Activated B cell treated with CpG ODN at 0.5 μM for 24 hours (primary cell): ENCODE data around the gene BFSP1. TPM values are rescaled to one million over a fixed set of nuclear protein-coding genes. Genes with fewer than 3 reads are reported as not detected.

Experiments used
- ATAC-seq: fragments of 200-7000 bp; cut with Tn5 transposase; one replicate; pipeline ENCODE4 v1.10.0; 2021; ENCODE audit warnings: low read depth, mild to moderate bottlenecking, moderate library complexity
- CTCF ChIA-PET: fragments of 350-600 bp; sonication (Branson Sonifier 250); formaldehyde crosslinking; loops from one replicate; lab custom pipeline; 2021; ENCODE audit warnings: antibody characterized with exemption; lab: Charles Lee
- POLR2A ChIA-PET: fragments of 350-600 bp; sonication (Branson Sonifier 250); formaldehyde crosslinking; loops from one replicate; lab custom pipeline; 2021; ENCODE audit warnings: antibody characterized with exemption; lab: Charles Lee
- DNase-seq: peaks from one replicate; pipeline ENCODE4 v3.0.0; 2022
- H3K27ac Mint-ChIP-seq: one replicate; pipeline ENCODE4 v1.8.0; 2020; ENCODE audit warnings: mixed read lengths
- H3K27me3 Mint-ChIP-seq: one replicate; pipeline ENCODE4 v1.8.0; 2021; ENCODE audit warnings: mixed read lengths
- H3K36me3 Mint-ChIP-seq: one replicate; pipeline ENCODE4 v1.8.0; 2021; ENCODE audit warnings: low read depth, mixed read lengths
- H3K4me1 Mint-ChIP-seq: one replicate; pipeline ENCODE4 v1.8.0; 2021; ENCODE audit warnings: mixed read lengths
- H3K4me3 Mint-ChIP-seq: one replicate; pipeline ENCODE4 v1.8.0; 2020; ENCODE audit warnings: mild to moderate bottlenecking, mixed read lengths
- H3K9me3 Mint-ChIP-seq: one replicate; pipeline ENCODE4 v1.8.0; 2020; ENCODE audit warnings: mixed read lengths
- CTCF ChIP-seq: fragments of 200-600 bp; IDR thresholded peaks from one replicate; pipeline ENCODE4 v1.8.0; 2022; ENCODE audit warnings: antibody characterized with exemption, mild to moderate bottlenecking
- intact Hi-C: fragments of 100-400 bp; cut with micrococcal nuclease; formaldehyde crosslinking; loops from one replicate; pipeline ENCODE4 v1.15.1; 2024
- total RNA-seq: library from RNA; stranded (reverse); gene quantifications from 2 replicates; pipeline ENCODE4 v1.2.3, GENCODE V29; 2022

Gene BFSP1
- total RNA-seq, 1 donor from 2014 or later = not detected

DNA sequence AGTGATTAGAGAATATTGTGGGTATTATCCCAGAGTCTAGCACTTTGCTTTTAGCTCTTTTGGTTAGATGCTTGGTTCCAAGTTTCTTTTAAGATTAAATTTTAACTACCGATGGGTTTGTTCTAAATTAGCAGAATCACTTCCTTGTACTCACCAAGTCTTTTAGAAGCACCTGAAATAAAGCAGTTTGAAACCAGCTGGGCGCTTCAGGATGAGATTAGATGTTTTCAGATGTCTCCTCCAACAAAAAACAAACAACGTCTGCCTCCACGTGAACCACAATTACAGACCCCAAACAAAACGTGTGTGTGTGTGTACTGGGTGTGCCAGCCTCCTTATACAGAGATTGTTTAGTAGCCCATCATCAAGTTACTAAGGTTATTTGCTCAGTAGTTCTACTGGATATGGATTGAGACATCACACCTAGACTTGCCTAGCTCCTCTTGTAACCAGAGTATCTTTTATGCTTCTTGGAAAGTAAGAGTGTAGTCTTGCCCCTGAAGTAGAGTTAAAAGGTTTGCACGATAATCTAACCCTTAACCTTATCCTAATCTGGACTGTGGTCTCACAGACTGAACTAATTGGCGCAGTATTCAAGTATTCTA lies 41.0 kb upstream of the BFSP1 start:
- intact Hi-C loops = loop anchor here (5.0 kb wide), 1 partner anchor 45 kb away; no protein-coding TSS in a partner anchor
- no peak for TF ChIP-seq CTCF
- DNase-seq (no peak), ATAC-seq (no peak)
- Mint-ChIP-seq H3K27ac (no peak overlapping the region), H3K9me3 (no peaks in the 10 kb centered on the region), H3K4me3 (no peak overlapping the region), H3K36me3 (peaks cover 7% of the 10 kb centered on the region), H3K4me1 (peaks cover 16% of the 10 kb centered on the region), H3K27me3 (no peaks in the 10 kb centered on the region)
- ChIA-PET CTCF (no interaction called here), POLR2A (no interaction called here)

DNA sequence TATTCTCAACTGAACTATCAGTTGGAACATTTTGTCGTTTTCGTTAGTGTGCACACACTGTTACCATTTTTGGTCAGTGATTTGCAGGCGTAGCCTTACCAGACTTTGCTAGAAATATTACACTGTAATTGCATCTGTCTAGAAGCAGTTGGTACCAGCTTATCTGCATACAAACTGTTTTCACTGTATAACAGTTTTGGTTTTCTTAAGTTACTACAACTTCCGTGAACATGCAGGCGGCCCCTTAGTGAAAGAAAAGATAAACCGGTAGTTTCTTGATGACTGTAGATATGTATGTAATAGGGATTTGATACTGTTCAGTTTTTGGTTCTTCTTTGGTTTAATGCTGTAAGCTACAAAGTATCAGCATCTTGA lies 40.0 kb upstream of the BFSP1 start:
- ChIA-PET POLR2A (interaction anchor here (0.7 to 1.0 kb wide), 3 partner anchors 40 to 433 kb away, joined by 3 to 5 read pairs (median 4); partner anchors contain the start of genes BFSP1 and SNX5), CTCF (interaction anchor here (1.7 kb wide), 1 partner anchor 34 kb away, joined by 5 read pairs; no protein-coding TSS in a partner anchor)
- ATAC-seq = no peak
- H3K4me3 Mint-ChIP-seq = peak overlapping the region; percentile 93
- peaks cover 7% of the 10 kb centered on the region for H3K36me3 Mint-ChIP-seq
- H3K27ac Mint-ChIP-seq = no peak overlapping the region
- intact Hi-C loops = loop anchor here (2.0 to 5.0 kb wide), 4 partner anchors 46 to 718 kb away; partner anchors contain the start of genes KAT14, PET117 and ZNF133
- TF ChIP-seq CTCF = no peak
- no peak for DNase-seq
- H3K4me1 Mint-ChIP-seq = peaks cover 16% of the 10 kb centered on the region
- no peaks in the 10 kb centered on the region for H3K27me3 Mint-ChIP-seq
- H3K9me3 Mint-ChIP-seq = no peaks in the 10 kb centered on the region

DNA sequence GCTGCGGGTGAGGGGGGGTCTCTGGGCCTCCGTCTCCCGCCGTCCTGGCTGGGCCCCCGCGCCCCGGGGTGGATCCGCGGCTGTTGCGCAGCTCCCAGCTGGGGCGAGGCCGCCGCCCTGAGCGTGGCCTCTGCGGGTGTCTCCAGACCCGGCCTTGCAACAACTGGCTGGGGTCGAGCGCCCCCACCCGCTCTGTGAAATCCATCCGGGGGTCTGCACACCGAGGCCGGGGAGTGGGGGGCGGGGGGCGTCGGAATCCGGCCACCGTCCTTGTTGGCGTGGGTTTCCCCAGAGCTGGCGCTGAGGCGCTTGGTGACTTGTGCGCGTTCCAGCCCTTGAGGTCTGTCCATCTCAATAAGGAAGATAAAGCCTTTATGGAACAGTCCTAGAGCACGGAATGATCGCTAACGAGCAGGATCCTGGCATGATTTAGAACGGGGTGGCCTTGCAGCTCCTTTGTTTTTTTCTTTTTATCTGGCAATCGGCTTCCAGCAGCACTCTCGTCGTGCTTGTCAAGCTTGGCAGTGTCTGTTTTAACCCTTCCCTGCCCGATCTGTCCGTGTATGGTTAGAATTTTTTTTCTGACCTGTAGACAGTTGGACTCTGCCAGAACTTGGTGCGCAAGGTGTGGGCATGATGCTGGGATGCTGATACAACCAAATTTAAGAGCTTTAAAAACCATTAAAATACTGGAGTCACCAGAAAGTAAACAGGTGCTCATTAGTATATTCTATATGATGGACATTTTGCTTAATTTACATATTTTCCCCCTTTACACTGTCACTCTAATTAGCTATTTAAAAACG lies 39.4 kb upstream of the BFSP1 start:
- H3K36me3 Mint-ChIP-seq = peaks cover 7% of the 10 kb centered on the region
- ATAC-seq (peak; percentile 37), DNase-seq (no peak)
- H3K27ac Mint-ChIP-seq = peak overlapping the region; percentile 70
- CTCF ChIA-PET = interaction anchor here (0.7 to 1.7 kb wide), 3 partner anchors 34 to 720 kb away, joined by 3 to 5 read pairs (median 5); partner anchors contain the start of gene RRBP1
- intact Hi-C loops = loop anchor here (1.0 to 5.0 kb wide), 7 partner anchors 47 to 718 kb away; partner anchors contain the start of genes KAT14, PET117, SNX5 and ZNF133
- peak overlapping the region; percentile 93 for H3K4me3 Mint-ChIP-seq
- TF ChIP-seq CTCF = no peak
- H3K9me3 Mint-ChIP-seq = no peaks in the 10 kb centered on the region
- POLR2A ChIA-PET = interaction anchor here (0.7 to 1.6 kb wide), 10 partner anchors 39 to 718 kb away, joined by 3 to 12 read pairs (median 3); partner anchors contain the start of genes BFSP1, SNX5 and ZNF133
- no peaks in the 10 kb centered on the region for H3K27me3 Mint-ChIP-seq
- H3K4me1 Mint-ChIP-seq = peaks cover 16% of the 10 kb centered on the region

DNA sequence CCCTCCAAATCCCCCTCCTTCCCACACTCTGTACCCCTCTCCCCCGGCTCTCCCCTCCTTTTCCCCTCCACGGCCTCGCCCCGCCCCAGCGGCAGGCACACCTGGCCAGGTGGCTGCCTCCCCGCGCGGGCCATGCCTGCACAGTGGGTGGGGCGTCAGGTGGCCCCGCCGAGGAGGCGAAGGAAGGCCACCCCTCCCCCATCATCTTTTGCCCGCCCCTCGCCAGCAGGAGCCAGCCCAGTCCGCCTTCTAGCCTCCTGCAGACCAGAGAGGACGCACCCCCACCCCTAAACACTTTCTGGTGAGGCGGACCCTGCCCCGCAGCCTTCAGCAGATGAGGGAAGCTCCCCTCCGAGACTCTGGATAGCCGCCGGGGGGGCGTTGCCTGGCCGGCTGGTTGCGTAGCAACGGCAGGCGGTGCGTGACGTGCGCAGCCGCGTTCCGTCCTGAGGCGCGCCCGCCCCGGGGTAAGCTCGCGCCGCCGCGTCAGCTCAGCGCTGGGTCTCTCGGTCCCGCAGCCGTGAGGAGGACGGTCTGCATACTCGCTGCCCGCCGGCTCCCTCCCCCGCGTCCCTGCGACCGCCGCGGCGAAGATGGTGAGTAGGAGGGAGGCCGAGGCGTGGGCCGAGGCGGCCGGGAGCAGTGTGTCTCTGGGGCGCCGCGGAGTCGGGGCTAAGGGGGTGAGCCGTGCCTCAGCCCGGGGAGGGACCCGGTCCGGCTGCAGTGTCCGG lies 38.6 kb upstream of the BFSP1 start, which contains the start of gene DSTN:
Gene DSTN (plus strand): TSS at position 460 of the 731 bp plus-strand sequence. CDS start 134 bp downstream, at position 594.
- DNase-seq (peak; percentile 88), ATAC-seq (peak; percentile 89)
- H3K36me3 Mint-ChIP-seq = peaks cover 7% of the 10 kb centered on the region
- POLR2A ChIA-PET = interaction anchor here (0.6 to 1.6 kb wide), 9 partner anchors 39 to 718 kb away, joined by 3 to 12 read pairs (median 3); partner anchors contain the start of genes BFSP1, KAT14, PET117 and SNX5
- CTCF ChIA-PET = interaction anchor here (0.7 to 1.7 kb wide), 4 partner anchors 33 to 720 kb away, joined by 3 to 5 read pairs (median 4); partner anchors contain the start of gene RRBP1
- intact Hi-C loops = loop anchor here (1.0 to 5.0 kb wide), 9 partner anchors 31 to 719 kb away; partner anchors contain the start of genes KAT14, PET117, RRBP1 and SNX5
- peak within 1 kb of the TSS; percentile 85 for H3K27ac Mint-ChIP-seq
- H3K27me3 Mint-ChIP-seq = peaks cover 2% of the 10 kb centered on the region
- no peak for TF ChIP-seq CTCF
- no peaks in the 10 kb centered on the region for H3K9me3 Mint-ChIP-seq
- H3K4me1 Mint-ChIP-seq = peaks cover 16% of the 10 kb centered on the region
- H3K4me3 Mint-ChIP-seq = peak within 1 kb of the TSS; percentile 93
